Keratinocyte (primary cell): Measurements from ENCODE around the gene ATRNL1.

ENCODE experiments used
- CTCF ChIP-seq, 3 experiments: IDR thresholded peaks in 1 of 3; conservative IDR thresholded peaks in 1 of 3; optimal IDR thresholded peaks in 1 of 3; 2 replicates in 2 of 3; 3 replicates in 1 of 3; pipeline versions ENCODE3 to v1.5.1; 2011; ENCODE audit warnings: low read length in 3 of 3, mild to moderate bottlenecking in 3 of 3, moderate library complexity in 2 of 3, control low read depth in 1 of 3, inconsistent platforms in 1 of 3; ENCODE audit not compliant: insufficient read depth in 2 of 3; ENCODE audit errors: extremely low read depth in 1 of 3
- EZH2 ChIP-seq: IDR thresholded peaks from one replicate; pipeline ENCODE4 v1.6.1; 2012; ENCODE audit warnings: inconsistent platforms, mild to moderate bottlenecking, low read length, moderate library complexity

- TF ChIP-seq CTCF (optimal IDR thresholded peaks at IDR 0.05 in 1 of 3, IDR thresholded peaks at IDR 0.05 in 1 of 3, conservative IDR thresholded peaks at IDR 0.05 in 1 of 3; ENCODE audit: extremely low read depth in 1 of 3, insufficient read depth in 2 of 3, low read length in 3 of 3) (no peak), EZH2 (no peak)
Observed at GRCh38 chr10:115762029-115762428, 668.9 kb downstream of the ATRNL1 start.
